Measurements from ENCODE around the gene BCL11B. TPM values are rescaled to one million over a fixed set of nuclear protein-coding genes. Genes with fewer than 3 reads are reported as not detected.

Gene BCL11B
- total and polyA plus RNA-seq, 2 of the 8 experiments (the other 6 are each of a cell fraction or from before 2014, with no cell fraction given), result 0.63 to 5.9 TPM

GRCh38 chr14:99258876-99259726, 12.9 kb downstream of the BCL11B start:
- ChIA-PET CTCF (ENCODE audit: partially characterized antibody) (interaction anchor here (1.0 to 1.7 kb wide), 4 partner anchors 9 to 557 kb away, joined by 3 to 5 read pairs (median 4); partner anchors contain the start of gene BCL11B), POLR2A (ENCODE audit: partially characterized antibody) (interaction anchor here (1.7 kb wide), 2 partner anchors 12 to 14 kb away, joined by 5 to 7 read pairs; no protein-coding TSS in a partner anchor)
- Histone ChIP-seq H2BK12ac (ENCODE audit: low read depth, low read length) (peak overlapping the region; percentile 42; the same call in 1 of the 2 replicates), H3K79me1 (ENCODE audit: low read depth, low read length) (peaks cover 18% of the 10 kb centered on the region), H4K91ac (replicated peaks; ENCODE audit: insufficient read length, low read length) (no peak overlapping the region), H2AK5ac (ENCODE audit: low read depth, low read length) (no peak overlapping the region; the same call in 1 of the 2 replicates), H3K4me2 (ENCODE audit: insufficient read depth in 1 of 2, low read depth in 2 of 2, low read length in 2 of 2) (peak overlapping the region in 1 of 2 experiments; percentile 49; a peak in 1 of 4 replicates), H3K14ac (ENCODE audit: insufficient read length) (no peak overlapping the region), H4K5ac (ENCODE audit: insufficient read length, low read depth, low read length) (no peak overlapping the region), H2BK20ac (ENCODE audit: low read length) (no peak overlapping the region), H3K79me2 (ENCODE audit: control insufficient read depth in 1 of 2, insufficient read depth in 2 of 2, low read length in 2 of 2) (peaks cover 0 to 71% of the 10 kb centered on the region in 2 experiments; a peak in 2 of 4 replicates), H2AFZ (ENCODE audit: low read length) (no peak overlapping the region), H4K20me1 (replicated peaks in 1 of 2; ENCODE audit: control insufficient read depth in 1 of 2, insufficient read depth in 2 of 2, low read length in 2 of 2) (no peaks in the 10 kb centered on the region), H3K23ac (ENCODE audit: insufficient read length) (no peak overlapping the region), H2BK15ac (ENCODE audit: low read length) (no peak overlapping the region), H4K8ac (ENCODE audit: extremely low read depth, insufficient read depth, low read length) (no peak overlapping the region), H3K4me3 (ENCODE audit: extremely low read depth in 1 of 4, insufficient read depth in 2 of 4, low read depth in 3 of 4, low read length in 4 of 4) (no peak overlapping the region), H3K9ac (replicated peaks in 1 of 4; ENCODE audit: extremely low read depth in 1 of 4, low read depth in 3 of 4, low read length in 3 of 4) (no peak overlapping the region), H3K56ac (replicated peaks; ENCODE audit: insufficient read length, low read depth, low read length) (no peak overlapping the region), H2BK5ac (ENCODE audit: low read depth, low read length) (no peak overlapping the region), H2BK120ac (replicated peaks; ENCODE audit: low read depth, low read length) (peak overlapping the region; percentile 10), H3K27me3 (replicated peaks in 1 of 4; ENCODE audit: control insufficient read depth in 3 of 4, extremely low read depth in 1 of 4, insufficient read depth in 3 of 4, low read length in 3 of 4) (no peaks in the 10 kb centered on the region; a peak in 1 of 7 replicates), H3K4me1 (replicated peaks in 1 of 4; ENCODE audit: control insufficient read depth in 3 of 4, insufficient read depth in 4 of 4, low read length in 3 of 4) (peaks cover 26 to 43% (median 35%) of the 10 kb centered on the region in 4 experiments), H3K23me2 (ENCODE audit: low read depth, low read length) (no peaks in the 10 kb centered on the region), H3K18ac (ENCODE audit: extremely low read depth, low read length) (no peak overlapping the region), H3K9me3 (ENCODE audit: insufficient read depth in 2 of 2, low read depth in 1 of 2, low read length in 1 of 2) (no peaks in the 10 kb centered on the region), H3K36me3 (ENCODE audit: control insufficient read depth in 2 of 4, insufficient read depth in 4 of 4, low read length in 3 of 4) (no peaks in the 10 kb centered on the region), H3K4ac (replicated peaks; ENCODE audit: insufficient read length, low read depth, low read length) (no peak overlapping the region), H3K27ac (ENCODE audit: low read depth, low read length) (no peak overlapping the region)
- no peak for FAIRE-seq
- no peak for DNase-seq (ENCODE audit: low read depth in 1 of 2, low spot score in 2 of 2)
- WGBS, 2 experiments (ENCODE audit: extremely low coverage in 1 of 2, insufficient coverage in 1 of 2, insufficient read length in 1 of 2, insufficient replicate concordance in 2 of 2, low coverage in 1 of 2, low lambda C conversion rate in 2 of 2, missing lambda C conversion rate in 1 of 2), result 83 to 100% methylated on average over 2 to 27 of the region's 27 CpGs
- no peak for TF ChIP-seq MAFK (IDR thresholded peaks at IDR 0.05; ENCODE audit: low read depth, low read length)
- TF ChIP-seq BACH1 (IDR thresholded peaks at IDR 0.05; ENCODE audit: low read length), result no peak
- TF ChIP-seq SIN3A (conservative IDR thresholded peaks at IDR 0.05 in 1 of 2, IDR thresholded peaks at IDR 0.05 in 1 of 2; ENCODE audit: low read depth in 1 of 2, low read length in 2 of 2), result no peak
- TF ChIP-seq SIRT6 (IDR thresholded peaks at IDR 0.05; ENCODE audit: low read length), result no peak
- TF ChIP-seq ATF3 (IDR thresholded peaks at IDR 0.05; ENCODE audit: insufficient read depth, low read depth, low read length), result no peak
- no peak for TF ChIP-seq EP300 (IDR thresholded peaks at IDR 0.05; ENCODE audit: borderline replicate concordance in 1 of 2, low read depth in 2 of 2, low read length in 2 of 2)
- no peak for TF ChIP-seq SUZ12 (IDR thresholded peaks at IDR 0.05; ENCODE audit: low read length)
- TF ChIP-seq ZNF274 (IDR thresholded peaks at IDR 0.05; ENCODE audit: borderline replicate concordance, extremely low read depth, low read length), result no peak
- no peak for TF ChIP-seq CBX5 (IDR thresholded peaks at IDR 0.05; ENCODE audit: low read depth, low read length)
- TF ChIP-seq RBBP5 (IDR thresholded peaks at IDR 0.05; ENCODE audit: borderline replicate concordance, low read depth, low read length), result no peak
- TF ChIP-seq KDM1A (IDR thresholded peaks at IDR 0.05; ENCODE audit: borderline replicate concordance, low read length), result no peak

Measured in H1 (cell line).